ENCODE measurements around the gene ATF5. TPM values are rescaled to one million over a fixed set of nuclear protein-coding genes. Genes with fewer than 3 reads are reported as not detected.

Gene ATF5
- total and polyA plus RNA-seq, 10 of the 15 experiments (the other 5 are each of a cell fraction or from before 2014, with no cell fraction given) = 9.1 to 133 (median 24.0) TPM

GRCh38 chr19:49906879-49907564, 22.0 kb upstream of the ATF5 start (continued):
- TF ChIP-seq ELK1 (IDR thresholded peaks at IDR 0.05; ENCODE audit: low read depth, low read length) (no peak), NR2C1 (IDR thresholded peaks at IDR 0.05) (no peak), ESRRA (IDR thresholded peaks at IDR 0.05; ENCODE audit: low read length) (no peak), ZNF384 (IDR thresholded peaks at IDR 0.05; ENCODE audit: borderline replicate concordance, low read depth, low read length) (peak; percentile 90), YBX1 (IDR thresholded peaks at IDR 0.05) (no peak), HCFC1 (IDR thresholded peaks at IDR 0.05; ENCODE audit: low read length) (no peak), SMARCA5 (IDR thresholded peaks at IDR 0.05) (peak; percentile 95), RFX5 (IDR thresholded peaks at IDR 0.05; ENCODE audit: low read depth, low read length) (no peak), JUND (IDR thresholded peaks at IDR 0.05; ENCODE audit: low read depth, low read length) (no peak), BRCA1 (IDR thresholded peaks at IDR 0.05; ENCODE audit: low read depth, low read length) (no peak), GATAD2B (conservative IDR thresholded peaks at IDR 0.05; ENCODE audit: low read depth) (peak; percentile 24; the same call in 1 of the 2 replicates), JUNB (IDR thresholded peaks at IDR 0.05) (no peak), HDGF (IDR thresholded peaks at IDR 0.05) (no peak), RBBP5 (conservative IDR thresholded peaks at IDR 0.05) (no peak)
- TF ChIP-seq, protein P1, sequence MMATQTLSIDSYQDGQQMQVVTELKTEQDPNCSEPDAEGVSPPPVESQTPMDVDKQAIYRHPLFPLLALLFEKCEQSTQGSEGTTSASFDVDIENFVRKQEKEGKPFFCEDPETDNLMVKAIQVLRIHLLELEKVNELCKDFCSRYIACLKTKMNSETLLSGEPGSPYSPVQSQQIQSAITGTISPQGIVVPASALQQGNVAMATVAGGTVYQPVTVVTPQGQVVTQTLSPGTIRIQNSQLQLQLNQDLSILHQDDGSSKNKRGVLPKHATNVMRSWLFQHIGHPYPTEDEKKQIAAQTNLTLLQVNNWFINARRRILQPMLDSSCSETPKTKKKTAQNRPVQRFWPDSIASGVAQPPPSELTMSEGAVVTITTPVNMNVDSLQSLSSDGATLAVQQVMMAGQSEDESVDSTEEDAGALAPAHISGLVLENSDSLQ (IDR thresholded peaks at IDR 0.05) = no peak
- TF ChIP-seq, protein P2, sequence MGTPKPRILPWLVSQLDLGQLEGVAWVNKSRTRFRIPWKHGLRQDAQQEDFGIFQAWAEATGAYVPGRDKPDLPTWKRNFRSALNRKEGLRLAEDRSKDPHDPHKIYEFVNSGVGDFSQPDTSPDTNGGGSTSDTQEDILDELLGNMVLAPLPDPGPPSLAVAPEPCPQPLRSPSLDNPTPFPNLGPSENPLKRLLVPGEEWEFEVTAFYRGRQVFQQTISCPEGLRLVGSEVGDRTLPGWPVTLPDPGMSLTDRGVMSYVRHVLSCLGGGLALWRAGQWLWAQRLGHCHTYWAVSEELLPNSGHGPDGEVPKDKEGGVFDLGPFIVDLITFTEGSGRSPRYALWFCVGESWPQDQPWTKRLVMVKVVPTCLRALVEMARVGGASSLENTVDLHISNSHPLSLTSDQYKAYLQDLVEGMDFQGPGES (IDR thresholded peaks at IDR 0.05) = no peak
- TF ChIP-seq, protein P3, sequence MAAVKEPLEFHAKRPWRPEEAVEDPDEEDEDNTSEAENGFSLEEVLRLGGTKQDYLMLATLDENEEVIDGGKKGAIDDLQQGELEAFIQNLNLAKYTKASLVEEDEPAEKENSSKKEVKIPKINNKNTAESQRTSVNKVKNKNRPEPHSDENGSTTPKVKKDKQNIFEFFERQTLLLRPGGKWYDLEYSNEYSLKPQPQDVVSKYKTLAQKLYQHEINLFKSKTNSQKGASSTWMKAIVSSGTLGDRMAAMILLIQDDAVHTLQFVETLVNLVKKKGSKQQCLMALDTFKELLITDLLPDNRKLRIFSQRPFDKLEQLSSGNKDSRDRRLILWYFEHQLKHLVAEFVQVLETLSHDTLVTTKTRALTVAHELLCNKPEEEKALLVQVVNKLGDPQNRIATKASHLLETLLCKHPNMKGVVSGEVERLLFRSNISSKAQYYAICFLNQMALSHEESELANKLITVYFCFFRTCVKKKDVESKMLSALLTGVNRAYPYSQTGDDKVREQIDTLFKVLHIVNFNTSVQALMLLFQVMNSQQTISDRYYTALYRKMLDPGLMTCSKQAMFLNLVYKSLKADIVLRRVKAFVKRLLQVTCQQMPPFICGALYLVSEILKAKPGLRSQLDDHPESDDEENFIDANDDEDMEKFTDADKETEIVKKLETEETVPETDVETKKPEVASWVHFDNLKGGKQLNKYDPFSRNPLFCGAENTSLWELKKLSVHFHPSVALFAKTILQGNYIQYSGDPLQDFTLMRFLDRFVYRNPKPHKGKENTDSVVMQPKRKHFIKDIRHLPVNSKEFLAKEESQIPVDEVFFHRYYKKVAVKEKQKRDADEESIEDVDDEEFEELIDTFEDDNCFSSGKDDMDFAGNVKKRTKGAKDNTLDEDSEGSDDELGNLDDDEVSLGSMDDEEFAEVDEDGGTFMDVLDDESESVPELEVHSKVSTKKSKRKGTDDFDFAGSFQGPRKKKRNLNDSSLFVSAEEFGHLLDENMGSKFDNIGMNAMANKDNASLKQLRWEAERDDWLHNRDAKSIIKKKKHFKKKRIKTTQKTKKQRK (IDR thresholded peaks at IDR 0.05; ENCODE audit: low read depth, low read length) = no peak
- TF ChIP-seq, protein P4, sequence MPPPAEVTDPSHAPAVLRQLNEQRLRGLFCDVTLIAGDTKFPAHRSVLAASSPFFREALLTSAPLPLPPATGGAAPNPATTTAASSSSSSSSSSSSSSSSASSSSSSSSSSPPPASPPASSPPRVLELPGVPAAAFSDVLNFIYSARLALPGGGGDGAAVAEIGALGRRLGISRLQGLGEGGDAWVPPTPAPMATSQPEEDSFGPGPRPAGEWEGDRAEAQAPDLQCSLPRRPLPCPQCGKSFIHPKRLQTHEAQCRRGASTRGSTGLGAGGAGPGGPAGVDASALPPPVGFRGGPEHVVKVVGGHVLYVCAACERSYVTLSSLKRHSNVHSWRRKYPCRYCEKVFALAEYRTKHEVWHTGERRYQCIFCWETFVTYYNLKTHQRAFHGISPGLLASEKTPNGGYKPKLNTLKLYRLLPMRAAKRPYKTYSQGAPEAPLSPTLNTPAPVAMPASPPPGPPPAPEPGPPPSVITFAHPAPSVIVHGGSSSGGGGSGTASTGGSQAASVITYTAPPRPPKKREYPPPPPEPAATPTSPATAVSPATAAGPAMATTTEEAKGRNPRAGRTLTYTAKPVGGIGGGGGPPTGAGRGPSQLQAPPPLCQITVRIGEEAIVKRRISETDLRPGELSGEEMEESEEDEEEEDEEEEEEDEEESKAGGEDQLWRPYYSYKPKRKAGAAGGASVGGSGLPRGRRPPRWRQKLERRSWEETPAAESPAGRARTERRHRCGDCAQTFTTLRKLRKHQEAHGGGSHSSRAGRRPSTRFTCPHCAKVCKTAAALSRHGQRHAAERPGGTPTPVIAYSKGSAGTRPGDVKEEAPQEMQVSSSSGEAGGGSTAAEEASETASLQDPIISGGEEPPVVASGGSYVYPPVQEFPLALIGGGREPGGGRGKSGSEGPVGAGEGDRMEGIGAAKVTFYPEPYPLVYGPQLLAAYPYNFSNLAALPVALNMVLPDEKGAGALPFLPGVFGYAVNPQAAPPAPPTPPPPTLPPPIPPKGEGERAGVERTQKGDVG (CRISPR knock-in tag; IDR thresholded peaks at IDR 0.05) = no peak
- TF ChIP-seq, protein P5, sequence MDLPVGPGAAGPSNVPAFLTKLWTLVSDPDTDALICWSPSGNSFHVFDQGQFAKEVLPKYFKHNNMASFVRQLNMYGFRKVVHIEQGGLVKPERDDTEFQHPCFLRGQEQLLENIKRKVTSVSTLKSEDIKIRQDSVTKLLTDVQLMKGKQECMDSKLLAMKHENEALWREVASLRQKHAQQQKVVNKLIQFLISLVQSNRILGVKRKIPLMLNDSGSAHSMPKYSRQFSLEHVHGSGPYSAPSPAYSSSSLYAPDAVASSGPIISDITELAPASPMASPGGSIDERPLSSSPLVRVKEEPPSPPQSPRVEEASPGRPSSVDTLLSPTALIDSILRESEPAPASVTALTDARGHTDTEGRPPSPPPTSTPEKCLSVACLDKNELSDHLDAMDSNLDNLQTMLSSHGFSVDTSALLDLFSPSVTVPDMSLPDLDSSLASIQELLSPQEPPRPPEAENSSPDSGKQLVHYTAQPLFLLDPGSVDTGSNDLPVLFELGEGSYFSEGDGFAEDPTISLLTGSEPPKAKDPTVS (IDR thresholded peaks at IDR 0.05; ENCODE audit: low read depth, low read length) = no peak
